ENCODE results near the gene DNAJC18. TPM values are rescaled to one million over a fixed set of nuclear protein-coding genes. Genes with fewer than 3 reads are reported as not detected.

Gene DNAJC18
- total and polyA plus RNA-seq, 8 donors, result under 0.01 to 12.1 (median 2.3) TPM; not detected in 1

- TF ChIP-seq POLR2AphosphoS5 (IDR thresholded peaks at IDR 0.05) (peak in 1 of 3 donors; percentile 3), POLR2A (IDR thresholded peaks at IDR 0.05) (no peak)
- no peaks in the 10 kb centered on the region for H3K36me3 ChIP-seq
- H3K4me1 ChIP-seq, result peaks cover 10 to 24% (median 15%) of the 10 kb centered on the region in 4 donors
- H3K27me3 ChIP-seq, result no peaks in the 10 kb centered on the region
- H3K27ac ChIP-seq, result peak overlapping the region; percentile 25 to 79 (median 59)
- H3K9me3 ChIP-seq, result no peaks in the 10 kb centered on the region
- intact Hi-C loops (cut with DNase I; ENCODE audit: low total_unique reads), result no loop called here
- peak overlapping the region in 2 of 4 donors; percentile 1 to 15 for H3K4me3 ChIP-seq
- 63 to 91% (median 81%) methylated on average over 4 to 5 of the region's 5 CpGs for WGBS, 5 donors
- no peak for DNase-seq
Measured at GRCh38 chr5:139461698-139462097, 22.4 kb upstream of the DNAJC18 start.

- peak overlapping the region; percentile 4 to 79 (median 59) for H3K27ac ChIP-seq
Measured at GRCh38 chr5:139461176-139461575, 21.9 kb upstream of the DNAJC18 start.

GRCh38 chr5:139460455-139460854 lies 21.1 kb upstream of the DNAJC18 start:
- Histone ChIP-seq H3K27ac (peak overlapping the region in 4 of 5 donors; percentile 62 to 79 (median 74)), H3K9me3 (no peaks in the 10 kb centered on the region), H3K36me3 (no peaks in the 10 kb centered on the region), H3K27me3 (no peaks in the 10 kb centered on the region), H3K4me3 (peak overlapping the region in 1 of 4 donors; percentile 2), H3K4me1 (peaks cover 10 to 24% (median 15%) of the 10 kb centered on the region in 4 donors)
- WGBS, 5 donors, result 67 to 92% (median 83%) methylated on average over 1 of the region's 1 CpG
- intact Hi-C loops (cut with DNase I; ENCODE audit: low total_unique reads), result no loop called here
- DNase-seq, result no peak
- TF ChIP-seq POLR2AphosphoS5 (IDR thresholded peaks at IDR 0.05) (no peak), CTCF (IDR thresholded peaks at IDR 0.05) (no peak), POLR2A (IDR thresholded peaks at IDR 0.05) (no peak), EP300 (IDR thresholded peaks at IDR 0.05) (no peak)

More at GRCh38 chr5:139461176-139461575, 21.9 kb upstream of the DNAJC18 start:
- Histone ChIP-seq H3K4me1 (peaks cover 10 to 24% (median 15%) of the 10 kb centered on the region in 4 donors), H3K36me3 (no peaks in the 10 kb centered on the region), H3K4me3 (peak overlapping the region in 3 of 4 donors; percentile 1 to 14 (median 2)), H3K27me3 (no peaks in the 10 kb centered on the region), H3K9me3 (no peaks in the 10 kb centered on the region)
- TF ChIP-seq POLR2AphosphoS5 (IDR thresholded peaks at IDR 0.05) (no peak), POLR2A (IDR thresholded peaks at IDR 0.05) (no peak), EP300 (IDR thresholded peaks at IDR 0.05) (no peak), CTCF (IDR thresholded peaks at IDR 0.05) (no peak)
- intact Hi-C loops (cut with DNase I; ENCODE audit: low total_unique reads), result no loop called here
- DNase-seq, result no peak
- 84 to 99% (median 90%) methylated on average over 5 to 7 of the region's 7 CpGs for WGBS, 5 donors

- no peak overlapping the region for H3K4me3 ChIP-seq
- 14 to 47% (median 39%) methylated on average over 8 of the region's 8 CpGs for WGBS, 5 donors
- H3K36me3 ChIP-seq, result no peaks in the 10 kb centered on the region
- H3K9me3 ChIP-seq, result no peaks in the 10 kb centered on the region
- H3K27ac ChIP-seq, result peak overlapping the region; percentile 32 to 79 (median 74)
- H3K4me1 ChIP-seq, result peaks cover 10 to 24% (median 15%) of the 10 kb centered on the region in 4 donors
- intact Hi-C loops (cut with DNase I; ENCODE audit: low total_unique reads), result no loop called here
- H3K27me3 ChIP-seq, result no peaks in the 10 kb centered on the region
- TF ChIP-seq POLR2AphosphoS5 (IDR thresholded peaks at IDR 0.05) (peak in 1 of 3 donors; percentile 40), EP300 (IDR thresholded peaks at IDR 0.05) (no peak), POLR2A (IDR thresholded peaks at IDR 0.05) (no peak), CTCF (IDR thresholded peaks at IDR 0.05) (no peak)
- DNase-seq, result peak; percentile 50 to 84
Measured at GRCh38 chr5:139459451-139459934, 20.2 kb upstream of the DNAJC18 start.
